Measurements from ENCODE around the gene BSND.
A peak's percentile ranks its signal among the peaks of the same experiment; 100 is the strongest.

The BSND gene

DNA sequence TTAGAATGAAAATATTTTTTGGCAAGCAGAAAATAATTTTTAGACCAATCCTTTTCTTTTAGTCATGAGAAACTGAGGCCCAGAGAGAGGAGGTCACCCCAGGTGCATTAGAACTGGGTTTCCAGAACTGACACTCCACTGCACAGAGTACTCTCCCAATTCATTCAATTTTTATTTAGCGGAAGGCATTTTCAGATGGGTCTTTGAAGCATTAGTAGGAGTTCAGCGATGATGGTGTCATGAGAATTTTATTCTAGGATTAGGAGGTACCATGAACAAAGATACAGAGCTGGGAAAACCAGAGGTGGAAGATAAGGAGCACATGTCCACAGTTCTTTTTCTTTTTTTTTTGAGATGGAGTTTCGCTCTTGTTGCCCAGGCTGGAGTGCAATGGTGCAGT lies 42.9 kb downstream of the BSND start:
- Histone ChIP-seq H3K4me1 (ENCODE audit: control insufficient read depth, insufficient read depth, low read length) (peaks cover 17% of the 10 kb centered on the region), H3K9ac (ENCODE audit: low read length) (no peak overlapping the region), H3K27me3 (replicated peaks; ENCODE audit: control insufficient read depth, insufficient read depth, low read length) (peaks cover 27% of the 10 kb centered on the region), H3K4me3 (ENCODE audit: low read length) (peak overlapping the region; percentile 79), H3K36me3 (ENCODE audit: control insufficient read depth, insufficient read depth, low read length, severe bottlenecking) (peaks cover 16% of the 10 kb centered on the region), H3K9me3 (ENCODE audit: control insufficient read depth, low read length) (no peaks in the 10 kb centered on the region)
- DNase-seq (ENCODE audit: low read depth), result no peak

DNA sequence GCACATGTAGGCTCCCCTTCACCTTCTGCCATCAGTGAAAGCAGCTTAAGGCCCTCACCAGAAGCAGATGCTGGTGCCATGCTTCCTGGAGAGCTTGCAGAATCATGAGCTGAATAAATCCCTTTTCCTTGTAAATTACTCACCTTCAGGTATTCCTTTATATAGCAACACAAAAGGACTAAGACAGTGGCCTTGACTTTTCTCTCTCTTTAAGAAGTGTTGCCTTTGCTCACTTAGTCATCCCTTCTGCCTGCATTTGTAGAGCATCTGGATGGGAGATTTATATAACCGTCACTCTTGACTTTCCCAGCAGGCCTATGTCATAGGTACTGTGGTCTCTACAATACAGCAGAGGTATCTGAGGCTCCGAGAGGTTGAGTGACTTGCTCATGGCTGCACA lies 44.3 kb downstream of the BSND start:
- no peak overlapping the region for H3K4me3 ChIP-seq (ENCODE audit: low read length)
- no peak overlapping the region for H3K9ac ChIP-seq (ENCODE audit: low read length)
- H3K4me1 ChIP-seq (ENCODE audit: control insufficient read depth, insufficient read depth, low read length), result peaks cover 17% of the 10 kb centered on the region
- DNase-seq (ENCODE audit: low read depth), result no peak
- H3K9me3 ChIP-seq (ENCODE audit: control insufficient read depth, low read length), result no peaks in the 10 kb centered on the region
- H3K27me3 ChIP-seq (replicated peaks; ENCODE audit: control insufficient read depth, insufficient read depth, low read length), result peaks cover 24% of the 10 kb centered on the region
- H3K36me3 ChIP-seq (ENCODE audit: control insufficient read depth, insufficient read depth, low read length, severe bottlenecking), result peaks cover 29% of the 10 kb centered on the region

- Histone ChIP-seq H3K36me3 (ENCODE audit: control insufficient read depth, insufficient read depth, low read length, severe bottlenecking) (peaks cover 30% of the 10 kb centered on the region), H3K27me3 (replicated peaks; ENCODE audit: control insufficient read depth, insufficient read depth, low read length) (peaks cover 28% of the 10 kb centered on the region), H3K4me3 (ENCODE audit: low read length) (no peak overlapping the region), H3K9ac (ENCODE audit: low read length) (no peak overlapping the region), H3K9me3 (ENCODE audit: control insufficient read depth, low read length) (no peaks in the 10 kb centered on the region), H3K4me1 (ENCODE audit: control insufficient read depth, insufficient read depth, low read length) (peaks cover 17% of the 10 kb centered on the region)
- no peak for DNase-seq (ENCODE audit: low read depth)
Measured at GRCh38 chr1:55043726-55044125, 45.0 kb downstream of the BSND start.

DNA sequence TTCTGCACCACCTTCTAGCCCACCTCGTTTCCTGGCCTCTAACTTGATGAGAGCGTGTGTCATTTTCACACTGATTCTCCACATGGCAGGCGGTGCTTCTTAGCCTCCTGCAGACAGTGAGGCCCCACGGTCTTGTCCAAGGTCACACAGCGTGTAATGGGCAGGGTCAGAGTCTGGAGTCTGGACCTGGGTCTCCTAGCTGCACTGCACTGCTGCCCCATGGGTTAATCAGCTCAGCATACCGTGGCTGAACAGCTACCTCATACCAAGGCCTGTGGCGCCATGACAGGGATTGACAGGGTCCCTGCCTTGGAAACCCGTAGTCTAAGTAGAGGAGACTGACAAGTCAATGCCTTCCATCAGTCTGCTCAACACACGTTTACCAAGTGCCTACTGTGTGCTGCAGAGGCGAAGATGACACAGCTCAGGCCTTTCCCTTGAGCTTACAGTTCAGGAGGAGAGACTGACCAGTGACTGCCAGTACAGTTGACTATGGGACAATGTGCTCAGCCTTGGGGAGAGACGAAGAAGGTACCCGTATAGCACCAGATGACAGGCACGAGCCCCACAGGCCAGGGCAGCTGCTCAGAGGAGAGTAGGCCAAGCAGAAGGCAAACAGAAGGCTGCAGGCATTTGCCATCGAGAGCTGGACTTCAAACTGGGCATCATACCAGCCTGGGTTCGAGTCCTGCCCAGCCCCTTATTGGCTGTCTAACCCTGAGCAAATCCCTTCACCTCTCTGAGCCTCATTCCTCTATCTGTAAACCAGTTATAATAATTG lies 46.1 kb downstream of the BSND start:
- Histone ChIP-seq H3K4me3 (ENCODE audit: low read length) (no peak overlapping the region), H3K27me3 (replicated peaks; ENCODE audit: control insufficient read depth, insufficient read depth, low read length) (peaks cover 30% of the 10 kb centered on the region), H3K36me3 (ENCODE audit: control insufficient read depth, insufficient read depth, low read length, severe bottlenecking) (peaks cover 34% of the 10 kb centered on the region), H3K9ac (ENCODE audit: low read length) (no peak overlapping the region), H3K4me1 (ENCODE audit: control insufficient read depth, insufficient read depth, low read length) (peaks cover 13% of the 10 kb centered on the region), H3K9me3 (ENCODE audit: control insufficient read depth, low read length) (no peaks in the 10 kb centered on the region)
- no peak for DNase-seq (ENCODE audit: low read depth)

- H3K27me3 ChIP-seq (replicated peaks; ENCODE audit: control insufficient read depth, insufficient read depth, low read length), result peaks cover 30% of the 10 kb centered on the region
- H3K4me3 ChIP-seq (ENCODE audit: low read length), result no peak overlapping the region
- no peak for DNase-seq (ENCODE audit: low read depth)
- peaks cover 34% of the 10 kb centered on the region for H3K36me3 ChIP-seq (ENCODE audit: control insufficient read depth, insufficient read depth, low read length, severe bottlenecking)
- H3K9ac ChIP-seq (ENCODE audit: low read length), result no peak overlapping the region
- no peaks in the 10 kb centered on the region for H3K9me3 ChIP-seq (ENCODE audit: control insufficient read depth, low read length)
- H3K4me1 ChIP-seq (ENCODE audit: control insufficient read depth, insufficient read depth, low read length), result peaks cover 16% of the 10 kb centered on the region
Measured at GRCh38 chr1:55045430-55045829, 46.7 kb downstream of the BSND start.

DNA sequence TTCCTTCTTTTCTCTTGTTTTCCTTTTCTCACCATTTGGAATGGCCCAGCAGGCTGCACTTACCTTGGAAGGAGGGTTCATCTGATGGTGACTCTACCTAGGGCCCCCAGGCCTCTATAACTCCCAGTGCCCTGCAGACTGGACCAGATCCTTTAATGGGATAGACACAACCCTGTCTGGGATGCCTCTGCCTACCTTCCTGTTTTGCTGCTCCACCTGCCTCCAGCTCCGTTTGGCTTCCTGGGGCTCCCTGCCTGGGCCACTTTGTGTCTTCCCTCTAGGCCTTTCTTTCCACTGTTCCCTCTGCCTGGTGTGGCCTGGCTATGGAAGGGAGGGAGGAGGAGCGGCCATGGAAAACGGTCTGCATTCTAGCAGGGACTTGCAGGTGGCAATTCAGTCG lies 48.1 kb downstream of the BSND start:
- DNase-seq (ENCODE audit: low read depth), result no peak

GRCh38 chr1:55047611-55048010 lies 48.9 kb downstream of the BSND start:
- H3K4me3 ChIP-seq (ENCODE audit: low read length), result no peak overlapping the region
- peaks cover 18% of the 10 kb centered on the region for H3K4me1 ChIP-seq (ENCODE audit: control insufficient read depth, insufficient read depth, low read length)
- no peak for DNase-seq (ENCODE audit: low read depth)
- H3K27me3 ChIP-seq (replicated peaks; ENCODE audit: control insufficient read depth, insufficient read depth, low read length), result peaks cover 18% of the 10 kb centered on the region
- H3K36me3 ChIP-seq (ENCODE audit: control insufficient read depth, insufficient read depth, low read length, severe bottlenecking), result peaks cover 34% of the 10 kb centered on the region
- H3K9me3 ChIP-seq (ENCODE audit: control insufficient read depth, low read length), result no peaks in the 10 kb centered on the region
- H3K9ac ChIP-seq (ENCODE audit: low read length), result no peak overlapping the region

More for the DNA sequence above, 48.1 kb downstream of the BSND start:
- Histone ChIP-seq H3K9me3 (ENCODE audit: control insufficient read depth, low read length) (no peaks in the 10 kb centered on the region), H3K4me3 (ENCODE audit: low read length) (no peak overlapping the region), H3K27me3 (replicated peaks; ENCODE audit: control insufficient read depth, insufficient read depth, low read length) (peaks cover 22% of the 10 kb centered on the region), H3K9ac (ENCODE audit: low read length) (no peak overlapping the region), H3K4me1 (ENCODE audit: control insufficient read depth, insufficient read depth, low read length) (peaks cover 17% of the 10 kb centered on the region), H3K36me3 (ENCODE audit: control insufficient read depth, insufficient read depth, low read length, severe bottlenecking) (peaks cover 34% of the 10 kb centered on the region)

DNA sequence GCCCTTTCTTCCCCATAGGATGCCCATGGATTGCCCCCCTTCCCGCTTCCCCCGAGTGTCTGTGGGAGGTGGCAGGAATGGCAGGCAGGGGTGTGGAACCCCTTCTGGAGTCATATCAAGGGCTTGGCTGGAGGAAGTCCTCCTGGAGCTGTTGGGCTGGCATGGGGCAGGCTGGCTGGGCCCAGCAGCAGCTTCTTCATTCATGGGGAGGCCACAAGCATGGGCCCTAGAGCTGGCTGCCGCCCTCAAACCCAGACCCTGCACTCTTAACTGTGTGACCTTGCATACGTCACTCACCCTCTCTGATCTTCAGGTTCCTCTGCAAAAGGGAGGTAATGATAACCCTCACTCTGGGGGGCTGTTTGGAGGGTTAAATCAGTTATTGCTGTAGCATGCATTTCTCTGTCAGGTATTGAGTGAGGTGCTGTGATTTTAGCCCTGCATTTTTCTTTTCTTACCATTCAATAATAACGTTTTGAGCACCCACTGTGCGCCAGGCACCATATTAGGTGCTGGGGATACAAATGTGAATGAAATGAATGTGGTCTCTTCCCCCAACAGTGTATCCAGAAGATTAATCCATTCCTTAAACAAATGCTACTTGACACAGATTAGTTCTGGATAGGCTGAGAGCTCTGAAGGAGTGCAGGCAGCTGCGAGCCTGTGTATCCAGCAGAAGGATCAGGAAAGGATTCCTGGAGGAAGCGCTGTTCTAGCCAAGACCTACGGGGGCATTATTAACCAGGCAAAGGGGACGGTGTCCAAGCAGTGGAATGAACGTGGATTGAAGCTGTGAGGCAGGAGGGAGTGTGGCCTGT lies 49.9 kb downstream of the BSND start:
- Histone ChIP-seq H3K36me3 (ENCODE audit: control insufficient read depth, insufficient read depth, low read length, severe bottlenecking) (peaks cover 34% of the 10 kb centered on the region), H3K4me3 (ENCODE audit: low read length) (no peak overlapping the region), H3K9ac (ENCODE audit: low read length) (no peak overlapping the region), H3K4me1 (ENCODE audit: control insufficient read depth, insufficient read depth, low read length) (peaks cover 28% of the 10 kb centered on the region), H3K27me3 (replicated peaks; ENCODE audit: control insufficient read depth, insufficient read depth, low read length) (peaks cover 18% of the 10 kb centered on the region), H3K9me3 (ENCODE audit: control insufficient read depth, low read length) (no peaks in the 10 kb centered on the region)
- no peak for DNase-seq (ENCODE audit: low read depth)

- no peak for DNase-seq (ENCODE audit: low read depth)
- no peaks in the 10 kb centered on the region for H3K9me3 ChIP-seq (ENCODE audit: control insufficient read depth, low read length)
- H3K27me3 ChIP-seq (replicated peaks; ENCODE audit: control insufficient read depth, insufficient read depth, low read length), result peaks cover 18% of the 10 kb centered on the region
- H3K4me1 ChIP-seq (ENCODE audit: control insufficient read depth, insufficient read depth, low read length), result peaks cover 31% of the 10 kb centered on the region
- H3K36me3 ChIP-seq (ENCODE audit: control insufficient read depth, insufficient read depth, low read length, severe bottlenecking), result peaks cover 29% of the 10 kb centered on the region
- no peak overlapping the region for H3K9ac ChIP-seq (ENCODE audit: low read length)
- H3K4me3 ChIP-seq (ENCODE audit: low read length), result no peak overlapping the region
Measured at GRCh38 chr1:55049271-55049913, 50.7 kb downstream of the BSND start.

DNA sequence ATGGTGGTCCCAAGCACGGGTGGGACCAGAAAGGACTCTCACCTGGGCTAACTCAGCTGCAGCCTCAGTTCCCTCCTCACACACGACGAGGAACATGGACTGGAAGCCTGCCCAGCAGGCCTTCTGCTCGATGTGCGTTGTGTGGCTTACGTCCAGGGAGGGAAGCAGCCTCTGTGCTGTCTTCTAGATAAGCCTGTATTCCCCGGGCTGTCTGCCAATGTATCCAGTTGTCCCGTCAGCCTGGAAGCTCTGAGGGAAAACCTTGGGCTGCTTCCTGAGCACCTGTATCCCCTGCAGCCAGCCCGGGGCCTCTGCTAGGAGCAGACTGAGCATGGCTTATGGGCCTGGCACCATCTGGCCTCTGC lies 51.2 kb downstream of the BSND start:
- no peak overlapping the region for H3K9ac ChIP-seq (ENCODE audit: low read length)
- no peak for DNase-seq (ENCODE audit: low read depth)
- H3K4me1 ChIP-seq (ENCODE audit: control insufficient read depth, insufficient read depth, low read length), result peaks cover 32% of the 10 kb centered on the region
- H3K36me3 ChIP-seq (ENCODE audit: control insufficient read depth, insufficient read depth, low read length, severe bottlenecking), result peaks cover 24% of the 10 kb centered on the region
- H3K27me3 ChIP-seq (replicated peaks; ENCODE audit: control insufficient read depth, insufficient read depth, low read length), result peaks cover 18% of the 10 kb centered on the region
- H3K9me3 ChIP-seq (ENCODE audit: control insufficient read depth, low read length), result no peaks in the 10 kb centered on the region
- H3K4me3 ChIP-seq (ENCODE audit: low read length), result no peak overlapping the region

DNA sequence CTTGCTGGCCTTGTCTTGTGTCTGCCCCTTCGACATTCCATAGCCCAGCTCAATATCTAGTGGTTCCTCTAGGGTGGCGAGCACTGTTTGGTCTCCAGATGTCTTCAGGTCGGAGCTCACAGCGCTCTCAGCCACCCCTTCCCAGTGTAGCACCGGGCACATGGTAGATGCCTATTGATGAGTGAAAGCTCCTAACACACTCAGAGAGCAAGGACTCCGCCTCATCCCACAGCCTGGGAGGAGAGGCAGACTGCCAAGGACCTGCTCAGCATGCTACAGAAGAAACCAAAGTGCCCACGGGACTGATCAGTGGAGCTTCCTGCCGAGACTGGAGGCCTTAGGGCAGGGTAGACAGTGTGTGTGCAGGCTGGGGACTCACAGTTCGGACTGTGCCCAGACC lies 51.5 kb downstream of the BSND start:
- peak; percentile 49 for DNase-seq (ENCODE audit: low read depth)
- peaks cover 24% of the 10 kb centered on the region for H3K36me3 ChIP-seq (ENCODE audit: control insufficient read depth, insufficient read depth, low read length, severe bottlenecking)
- no peaks in the 10 kb centered on the region for H3K9me3 ChIP-seq (ENCODE audit: control insufficient read depth, low read length)
- H3K4me3 ChIP-seq (ENCODE audit: low read length), result no peak overlapping the region
- peaks cover 36% of the 10 kb centered on the region for H3K4me1 ChIP-seq (ENCODE audit: control insufficient read depth, insufficient read depth, low read length)
- peaks cover 18% of the 10 kb centered on the region for H3K27me3 ChIP-seq (replicated peaks; ENCODE audit: control insufficient read depth, insufficient read depth, low read length)
- H3K9ac ChIP-seq (ENCODE audit: low read length), result no peak overlapping the region
